GM18861 (cell line): ENCODE results near the gene FRMPD3.

Source experiments
- ATAC-seq: cut with Tn5 transposase; IDR thresholded peaks from one replicate; pipeline ENCODE4 v1.9.1; 2021; ENCODE audit not compliant: unreplicated experiment

Gene FRMPD3

DNA sequence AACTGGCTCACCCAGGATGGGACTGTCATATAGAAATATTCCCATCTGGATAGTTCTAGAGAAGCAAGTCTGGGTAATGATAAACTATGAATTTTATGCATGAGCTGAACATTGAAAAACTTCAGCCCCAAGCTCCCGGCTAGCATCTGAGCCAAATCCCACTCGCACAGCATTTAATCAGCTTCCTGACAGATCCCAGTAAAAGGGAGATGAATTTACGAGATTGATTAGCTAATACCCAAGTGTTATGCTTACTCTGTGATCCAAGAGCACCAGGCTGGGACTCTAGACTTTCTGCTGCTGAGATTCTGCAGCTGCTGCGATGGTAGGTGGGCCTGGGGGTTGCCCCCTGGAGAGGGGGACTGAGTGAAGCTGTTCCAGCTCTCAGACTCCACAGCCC, 28.0 kb downstream of the FRMPD3 start:
- ATAC-seq: no peak

DNA sequence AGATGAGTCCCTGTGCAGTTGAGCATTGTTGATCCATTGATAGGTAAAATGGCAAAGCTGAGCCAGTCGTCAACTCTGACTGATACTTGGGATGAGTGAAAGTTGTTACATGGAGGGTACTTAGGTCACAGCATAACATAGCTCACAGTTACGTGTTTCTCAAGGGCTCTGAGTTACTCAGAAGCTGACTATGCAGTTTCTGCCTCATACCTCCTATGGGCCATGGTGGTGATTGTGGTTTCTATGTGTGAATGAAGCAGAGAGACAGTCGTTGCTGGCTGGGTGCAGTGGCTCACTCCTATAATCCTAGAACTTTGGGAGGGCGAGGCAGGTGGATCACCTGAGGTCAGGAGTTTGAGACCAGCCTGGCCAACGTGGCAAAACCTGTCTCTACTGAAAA, 30.8 kb downstream of the FRMPD3 start:
- no peak for ATAC-seq

DNA sequence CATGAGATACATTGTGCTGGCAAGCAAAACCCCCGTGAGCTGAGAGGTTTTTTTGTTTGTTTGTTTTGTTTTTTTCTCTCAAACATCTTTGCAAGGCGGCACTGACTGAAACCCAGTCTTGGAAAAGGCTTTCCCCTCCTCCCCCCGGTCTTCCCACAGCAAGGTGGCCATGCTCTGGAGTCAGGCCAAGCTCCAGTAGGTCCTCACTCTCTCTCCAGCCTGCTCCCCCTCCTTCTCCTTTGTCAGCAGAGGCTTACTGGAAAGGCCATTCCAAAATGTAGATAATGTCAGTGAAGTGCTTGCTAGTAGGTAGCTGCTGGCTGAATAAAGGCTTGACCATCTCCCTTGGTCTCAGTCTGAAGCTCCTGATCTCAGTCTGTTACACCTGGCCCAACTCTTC, 32.6 kb downstream of the FRMPD3 start:
- ATAC-seq: no peak

DNA sequence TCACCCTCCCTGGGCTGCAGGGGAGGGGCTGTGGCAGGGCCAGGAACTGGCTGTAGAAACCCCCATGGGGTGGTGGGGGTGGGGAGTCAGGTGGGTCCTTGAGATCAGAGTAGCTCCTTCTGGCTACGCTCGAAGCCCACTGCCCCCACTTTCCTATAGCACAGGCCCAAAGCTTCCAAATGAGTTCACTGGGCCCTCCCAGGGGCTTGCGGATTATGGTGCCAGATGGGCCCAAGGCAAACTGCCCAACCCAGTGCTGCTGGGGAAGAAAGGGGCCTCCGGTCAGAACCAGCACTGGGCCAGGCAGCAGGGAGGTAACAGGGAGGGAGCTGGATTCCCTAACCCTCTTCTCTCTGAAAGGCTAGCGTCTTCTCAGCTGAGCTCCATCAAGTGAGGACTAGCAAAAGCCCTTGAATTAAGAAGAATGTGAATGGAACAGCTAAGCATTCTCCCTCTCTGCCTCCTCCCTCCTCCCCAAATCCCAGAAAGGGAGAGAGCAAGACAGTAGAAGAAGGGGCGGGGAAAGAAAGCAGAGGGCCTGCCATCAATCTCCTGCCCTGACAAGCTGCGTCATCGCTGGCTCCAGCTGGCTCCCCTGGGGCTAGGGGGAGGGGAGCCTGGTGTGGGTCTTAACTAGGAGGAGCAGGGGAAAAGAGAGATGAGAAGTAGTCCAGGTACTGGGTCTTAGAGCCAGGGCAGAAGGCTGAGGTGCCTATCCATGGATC, 34.7 kb downstream of the FRMPD3 start:
- ATAC-seq: no peak

DNA sequence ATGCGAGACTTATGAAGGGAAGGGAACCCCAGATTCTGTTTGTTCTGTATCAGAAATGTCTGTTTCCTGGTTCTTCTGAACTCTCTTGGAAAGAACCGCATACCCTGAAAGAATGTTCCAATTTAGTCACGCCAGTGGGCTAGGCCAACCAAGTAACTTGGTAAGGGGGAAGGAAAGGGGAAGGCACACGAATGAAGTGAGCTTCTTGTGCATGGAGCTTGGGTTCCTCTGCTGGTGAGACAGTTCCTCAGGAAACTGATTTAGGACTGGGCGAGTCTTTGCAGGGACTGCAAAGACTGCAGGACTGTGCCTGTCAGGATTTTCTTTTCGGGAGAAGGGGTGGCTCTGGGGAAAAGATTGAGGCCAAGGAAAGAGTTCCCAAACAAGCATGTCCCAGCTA, 35.6 kb downstream of the FRMPD3 start:
- ATAC-seq: no peak

GRCh38 chrX:107493141-107493540, 43.7 kb downstream of the FRMPD3 start:
- ATAC-seq: no peak

- ATAC-seq: no peak
These were observed 47.3 kb downstream of the FRMPD3 start for GRCh38 chrX:107496786-107497185.
